Activated naive CD4-positive, alpha-beta T cell (primary cell): ENCODE data around the gene KCNA10.

ENCODE experiments used
- DNase-seq, 4 experiments: peaks; one replicate each; lab custom pipeline; 2025; lab: John Stamatoyannopoulos, UW

The KCNA10 gene

GRCh38 chr1:110519125-110519810 is at the start of gene KCNA10:
Gene KCNA10, minus strand, starts transcription at chr1:110519175. Its CDS starts 388 bp downstream, at chr1:110518787.
- DNase-seq = no peak

DNA sequence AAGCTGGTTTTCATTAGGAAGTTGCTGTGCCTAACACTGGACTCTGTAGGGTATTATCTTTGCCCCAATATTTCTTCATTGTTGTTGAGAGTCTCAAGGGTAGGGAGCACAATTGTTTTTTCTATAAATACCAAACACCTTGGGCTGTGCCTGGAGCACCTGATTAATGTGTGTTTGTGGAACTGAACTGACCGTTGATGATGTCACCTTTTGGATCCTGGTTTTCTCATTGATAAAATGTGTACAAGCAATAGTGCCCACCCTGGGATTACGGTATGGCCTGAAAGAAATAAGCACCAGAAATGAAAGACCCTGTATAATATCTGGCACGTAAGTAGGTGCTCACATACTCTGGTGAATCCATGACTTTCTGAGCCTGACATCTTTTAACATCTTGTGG is 47.9 kb upstream of the KCNA10 start:
- DNase-seq = no peak

DNA sequence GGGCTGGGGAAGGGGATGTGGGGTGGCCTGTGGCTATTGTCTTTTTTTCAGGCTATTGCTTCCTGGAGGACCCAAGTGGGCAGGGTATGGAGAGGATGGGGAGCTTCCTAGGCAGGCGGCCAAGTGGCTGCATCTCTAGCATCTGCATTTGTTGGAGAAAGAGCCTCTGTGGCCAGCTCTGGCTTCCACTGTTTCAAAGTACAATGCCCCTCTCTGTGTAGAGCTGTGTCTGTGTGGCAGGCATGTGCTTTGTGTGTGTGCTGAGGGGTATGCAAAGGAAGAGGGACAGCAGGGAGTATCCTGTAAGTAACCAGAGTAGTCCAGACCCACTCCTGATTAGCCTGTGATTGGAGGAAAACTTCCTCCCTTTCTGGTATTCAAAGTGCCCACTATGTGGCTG is 46.6 kb upstream of the KCNA10 start:
- DNase-seq = no peak

DNA sequence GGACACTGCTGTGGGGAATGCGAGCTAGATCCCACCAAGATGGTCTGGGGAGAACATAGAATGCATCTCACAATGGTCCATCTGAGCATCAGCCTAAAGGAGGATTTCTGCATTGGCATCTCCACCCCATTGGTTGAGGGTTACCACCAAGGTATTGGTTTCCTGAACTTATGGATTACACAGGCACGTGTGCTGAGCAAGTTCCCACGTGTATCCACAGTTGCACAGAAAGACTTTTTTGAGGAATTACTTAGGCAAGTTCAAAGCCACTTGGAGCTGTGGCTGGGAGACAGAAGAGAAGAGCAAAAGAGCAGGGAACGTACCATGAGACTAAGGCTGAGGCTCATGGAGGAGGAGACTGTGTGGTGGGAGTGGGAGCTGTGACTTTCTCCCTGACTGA is 44.1 kb upstream of the KCNA10 start:
- DNase-seq = no peak

DNA sequence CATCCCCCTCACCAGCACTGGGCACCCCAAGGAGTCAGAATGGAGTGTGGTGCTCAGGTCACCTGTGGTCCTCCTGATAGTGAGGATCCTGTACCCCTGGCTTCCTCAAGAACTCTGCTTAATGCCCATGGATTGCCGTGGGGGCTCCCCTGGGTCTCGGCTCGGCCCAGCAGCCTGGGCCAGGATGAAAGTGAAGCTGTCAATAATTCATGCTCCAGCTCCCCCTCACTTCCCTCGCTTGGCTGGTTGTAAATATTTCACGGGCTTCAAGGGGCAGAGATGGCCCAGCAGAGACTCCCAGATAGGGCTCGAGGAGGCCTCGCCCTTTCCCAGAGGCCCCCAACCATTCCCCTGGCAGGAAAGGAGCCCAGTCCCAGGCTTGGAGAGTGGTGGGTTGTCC is 42.6 kb upstream of the KCNA10 start:
- no peak for DNase-seq

DNA sequence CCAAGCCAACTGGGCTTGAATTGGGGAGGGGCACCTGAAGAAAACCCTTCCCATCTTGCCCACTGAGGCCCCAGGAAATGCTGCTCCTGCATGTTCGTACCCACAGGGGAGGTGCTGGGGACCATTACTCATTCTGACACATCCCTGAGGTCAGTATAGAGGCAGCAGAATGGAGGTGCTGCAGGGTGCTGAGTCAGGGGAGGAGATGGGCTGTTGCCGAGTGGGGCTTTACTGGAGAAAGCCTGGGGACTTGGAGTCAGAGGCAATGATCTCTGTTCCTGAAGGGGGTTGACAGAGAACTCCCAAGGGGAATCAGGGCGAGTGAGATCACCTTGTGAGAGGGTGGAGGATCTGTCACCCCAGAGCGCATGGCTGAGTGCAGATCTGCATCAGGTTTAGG is 40.2 kb upstream of the KCNA10 start:
- no peak for DNase-seq

- DNase-seq = no peak
These were observed 38.5 kb upstream of the KCNA10 start for GRCh38 chr1:110557481-110557880.

GRCh38 chr1:110556471-110556807 is 37.5 kb upstream of the KCNA10 start:
- DNase-seq = no peak

- no peak for DNase-seq
These were observed 37.0 kb upstream of the KCNA10 start for GRCh38 chr1:110555807-110556470.

- peak in 2 of 4 experiments; percentile 46 to 47 for DNase-seq
These were observed 36.2 kb upstream of the KCNA10 start for GRCh38 chr1:110554871-110555801.

- no peak for DNase-seq
These were observed 32.4 kb upstream of the KCNA10 start for GRCh38 chr1:110551278-110551809.

- DNase-seq = no peak
These were observed 30.9 kb upstream of the KCNA10 start for GRCh38 chr1:110549831-110550230.

GRCh38 chr1:110548381-110548780 is 29.4 kb upstream of the KCNA10 start:
- DNase-seq = no peak

DNA sequence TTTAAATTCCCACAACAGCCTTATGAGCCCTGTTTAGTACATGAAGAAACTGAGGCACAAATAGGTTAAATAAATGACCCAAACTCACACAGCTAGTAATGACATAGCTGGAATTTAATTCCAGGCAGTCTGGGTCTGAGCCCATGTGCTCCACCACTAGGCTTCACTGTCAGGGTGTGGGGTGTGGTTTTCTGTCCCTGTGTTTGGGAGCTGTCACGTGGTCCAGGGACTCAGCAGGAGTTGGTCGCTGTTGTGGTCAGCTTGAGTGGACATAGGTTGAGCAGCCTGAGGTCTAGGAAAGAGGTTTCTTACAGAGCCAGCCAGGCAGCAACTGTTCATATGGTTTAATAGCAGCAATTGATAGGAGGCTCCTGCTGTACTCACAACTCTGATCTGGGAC is 28.0 kb upstream of the KCNA10 start:
- DNase-seq = no peak

DNA sequence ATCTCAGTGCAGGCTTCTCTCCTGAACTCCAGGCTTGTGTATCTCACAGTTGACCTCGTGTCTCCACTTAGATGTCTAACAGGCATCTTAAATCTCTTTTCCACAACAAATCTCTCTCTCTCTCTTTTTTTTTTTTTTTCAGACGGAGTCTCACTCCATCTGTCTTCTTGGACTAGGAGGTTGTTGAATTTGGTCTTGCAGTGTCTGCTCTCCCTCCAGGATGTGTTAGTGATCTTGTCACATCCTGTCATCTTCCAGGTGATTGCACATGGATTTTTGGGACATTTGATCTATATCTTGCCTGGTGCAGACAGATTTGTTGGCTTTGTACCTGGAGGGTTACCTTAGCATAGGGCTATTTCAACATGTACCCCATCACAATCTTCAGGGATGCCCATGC is 26.5 kb upstream of the KCNA10 start:
- no peak for DNase-seq

- DNase-seq = no peak
These were observed 25.8 kb upstream of the KCNA10 start for GRCh38 chr1:110544753-110545152.

DNA sequence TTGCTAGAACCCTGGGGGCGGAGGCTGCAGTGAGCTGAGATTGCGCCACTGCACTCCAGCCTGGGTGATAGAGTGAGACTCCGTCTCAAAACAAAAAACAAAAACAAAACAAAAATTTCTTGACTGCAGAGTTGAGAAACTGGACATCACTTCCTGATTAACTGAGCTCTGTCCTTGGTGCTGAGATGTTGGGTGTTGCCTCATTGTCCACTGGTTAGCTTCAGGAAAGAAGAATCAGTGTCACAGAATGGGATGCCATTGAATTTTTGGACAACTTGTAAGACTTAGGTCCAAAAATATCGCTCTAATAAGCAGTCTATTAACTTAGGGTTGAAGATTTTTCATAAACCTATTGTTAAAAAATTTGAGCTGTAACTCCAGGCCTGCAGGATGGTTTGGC is 23.8 kb upstream of the KCNA10 start:
- no peak for DNase-seq

GRCh38 chr1:110541906-110542395 is 23.0 kb upstream of the KCNA10 start:
- no peak for DNase-seq

- no peak for DNase-seq
These were observed 22.1 kb upstream of the KCNA10 start for GRCh38 chr1:110540891-110541685.

GRCh38 chr1:110538921-110539320 is 19.9 kb upstream of the KCNA10 start:
- no peak for DNase-seq

DNA sequence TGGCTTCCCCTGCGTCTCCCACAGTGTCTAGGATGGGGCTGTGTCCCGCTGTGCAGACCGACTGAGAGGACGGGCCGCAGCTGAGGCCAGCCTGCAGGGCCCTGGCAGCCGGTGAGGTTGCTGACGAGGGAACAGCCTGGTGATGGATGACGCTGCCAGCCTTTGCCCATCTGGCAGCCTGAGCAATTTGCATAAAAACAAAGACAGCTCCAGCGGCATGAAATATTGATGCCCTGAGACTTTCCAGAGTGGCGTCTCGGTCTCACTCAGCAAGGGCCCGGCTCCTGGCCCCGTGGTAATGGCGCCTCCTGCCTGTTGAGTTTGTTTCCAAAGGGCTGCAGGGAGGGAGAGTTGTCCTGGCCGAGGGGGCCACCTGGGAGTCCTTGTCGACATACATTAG is 19.1 kb upstream of the KCNA10 start:
- no peak for DNase-seq

GRCh38 chr1:110535985-110536384 is 17.0 kb upstream of the KCNA10 start:
- DNase-seq = no peak
